ENCODE measurements around the gene DDX11.
"Not testable (repeated sequence)": the region's sequence is repeated elsewhere in the genome, so short reads cannot be mapped to it uniquely, and the experiment has no call there.

DDX11 gene

GRCh38 chr12:31034372-31034771, 39.3 kb upstream of the DDX11 start:
- TF ChIP-seq ZFX (IDR thresholded peaks at IDR 0.05): no peak
- TF ChIP-seq, protein P1, sequence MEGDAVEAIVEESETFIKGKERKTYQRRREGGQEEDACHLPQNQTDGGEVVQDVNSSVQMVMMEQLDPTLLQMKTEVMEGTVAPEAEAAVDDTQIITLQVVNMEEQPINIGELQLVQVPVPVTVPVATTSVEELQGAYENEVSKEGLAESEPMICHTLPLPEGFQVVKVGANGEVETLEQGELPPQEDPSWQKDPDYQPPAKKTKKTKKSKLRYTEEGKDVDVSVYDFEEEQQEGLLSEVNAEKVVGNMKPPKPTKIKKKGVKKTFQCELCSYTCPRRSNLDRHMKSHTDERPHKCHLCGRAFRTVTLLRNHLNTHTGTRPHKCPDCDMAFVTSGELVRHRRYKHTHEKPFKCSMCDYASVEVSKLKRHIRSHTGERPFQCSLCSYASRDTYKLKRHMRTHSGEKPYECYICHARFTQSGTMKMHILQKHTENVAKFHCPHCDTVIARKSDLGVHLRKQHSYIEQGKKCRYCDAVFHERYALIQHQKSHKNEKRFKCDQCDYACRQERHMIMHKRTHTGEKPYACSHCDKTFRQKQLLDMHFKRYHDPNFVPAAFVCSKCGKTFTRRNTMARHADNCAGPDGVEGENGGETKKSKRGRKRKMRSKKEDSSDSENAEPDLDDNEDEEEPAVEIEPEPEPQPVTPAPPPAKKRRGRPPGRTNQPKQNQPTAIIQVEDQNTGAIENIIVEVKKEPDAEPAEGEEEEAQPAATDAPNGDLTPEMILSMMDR (conservative IDR thresholded peaks at IDR 0.05): no peak

GRCh38 chr12:31035226-31035625, 38.4 kb upstream of the DDX11 start:
- H3K27ac ChIP-seq: no peak overlapping the region
- no peak for TF ChIP-seq ZFX (IDR thresholded peaks at IDR 0.05)
- TF ChIP-seq, protein P1 (conservative IDR thresholded peaks at IDR 0.05): no peak

More at GRCh38 chr12:31034372-31034771, 39.3 kb upstream of the DDX11 start:
- no peak overlapping the region for H3K27ac ChIP-seq

GRCh38 chr12:31035967-31036665, 37.5 kb upstream of the DDX11 start:
- TF ChIP-seq, protein P1 (conservative IDR thresholded peaks at IDR 0.05): no peak
- TF ChIP-seq ZFX (IDR thresholded peaks at IDR 0.05): no peak

DNA sequence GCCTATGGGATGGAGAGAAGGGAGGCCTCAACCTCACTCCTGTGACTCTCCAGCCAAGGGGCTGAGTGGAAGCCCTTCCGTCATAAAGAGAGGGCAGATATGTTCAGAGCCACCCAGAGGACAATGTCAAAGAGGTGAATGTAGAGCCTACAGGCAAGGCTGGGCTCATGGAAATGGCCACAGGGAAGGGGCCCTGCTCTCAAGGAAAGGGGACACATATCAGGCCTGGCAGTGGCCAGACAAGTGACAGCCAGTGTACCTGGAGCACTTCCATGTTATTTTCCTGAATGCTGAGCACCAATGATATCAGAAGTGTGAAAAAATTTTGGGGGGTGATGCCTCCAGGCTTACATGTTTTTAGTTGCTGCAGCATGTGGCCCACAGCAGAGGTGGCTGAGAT, 36.6 kb upstream of the DDX11 start:
- TF ChIP-seq, protein P1 (conservative IDR thresholded peaks at IDR 0.05): no peak
- TF ChIP-seq ZFX (IDR thresholded peaks at IDR 0.05): no peak
- H3K27ac ChIP-seq: no peak overlapping the region

More at GRCh38 chr12:31035967-31036665, 37.5 kb upstream of the DDX11 start:
- no peak overlapping the region for H3K27ac ChIP-seq

GRCh38 chr12:31037931-31038330, 35.7 kb upstream of the DDX11 start:
- TF ChIP-seq ZFX (IDR thresholded peaks at IDR 0.05): no peak
- TF ChIP-seq, protein P1 (conservative IDR thresholded peaks at IDR 0.05): no peak
- H3K27ac ChIP-seq: no peak overlapping the region

GRCh38 chr12:31041033-31041564, 32.6 kb upstream of the DDX11 start:
- TF ChIP-seq, protein P1 (conservative IDR thresholded peaks at IDR 0.05): no peak
- TF ChIP-seq ZFX (IDR thresholded peaks at IDR 0.05): no peak
- no peak overlapping the region for H3K27ac ChIP-seq

DNA sequence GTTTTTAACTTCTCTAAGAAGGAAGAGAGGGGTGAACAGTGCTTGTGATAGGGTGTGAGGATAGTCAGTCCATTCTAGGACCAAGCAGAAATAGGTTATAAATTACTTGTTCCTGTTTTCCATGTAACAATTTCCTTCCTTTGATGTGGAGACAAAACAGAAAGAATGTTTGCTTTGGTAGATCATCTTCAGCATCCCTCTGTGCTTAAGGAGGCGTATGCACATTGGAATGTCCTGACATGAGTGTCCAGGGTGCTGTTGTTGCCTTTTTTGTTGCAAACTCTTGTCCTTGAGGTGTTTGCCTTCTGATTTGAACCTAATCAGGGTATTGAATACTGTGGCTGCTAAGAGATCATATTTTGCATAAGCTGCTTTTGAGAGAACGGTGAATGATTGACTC, 23.5 kb upstream of the DDX11 start:
- H3K27ac ChIP-seq: not testable (repeated sequence)

DNA sequence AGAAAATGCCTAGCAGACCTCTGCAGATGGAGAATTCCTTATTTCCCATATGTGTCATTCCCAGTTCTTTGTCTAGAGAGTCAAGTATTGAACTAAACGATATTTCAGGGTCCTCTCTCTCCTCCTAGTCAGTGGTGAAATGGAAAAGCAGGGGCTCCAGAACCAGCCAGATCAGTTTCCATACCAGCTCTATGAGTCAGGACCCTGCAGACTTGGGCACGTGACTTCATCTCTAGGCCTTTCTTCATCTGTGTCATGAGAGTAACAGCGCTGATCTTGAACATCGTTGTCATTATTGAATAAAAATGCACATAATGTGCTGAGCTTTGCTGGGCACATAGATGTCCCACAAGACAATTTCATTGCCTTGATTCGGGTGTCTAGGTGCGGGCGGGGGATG, 23.1 kb upstream of the DDX11 start:
- not testable (repeated sequence) for H3K27ac ChIP-seq

GRCh38 chr12:31051692-31052091, 22.0 kb upstream of the DDX11 start:
- H3K27ac ChIP-seq: not testable (repeated sequence)

- not testable (repeated sequence) for H3K27ac ChIP-seq
These were observed 21.5 kb upstream of the DDX11 start for GRCh38 chr12:31052121-31052520.

GRCh38 chr12:31052666-31053439, 20.8 kb upstream of the DDX11 start:
- H3K27ac ChIP-seq: not testable (repeated sequence)

Measured in C4-2B (cell line).